Pancreas (tissue), 10 donors: ENCODE measurements around the gene PRG2. TPM values are rescaled to one million over a fixed set of nuclear protein-coding genes. Genes with fewer than 3 reads are reported as not detected.

Source experiments
- ATAC-seq, 4 donors: fragments of 200-7000 bp; cut with Tn5 transposase; one replicate each; pipeline versions ENCODE4 v1.8.0 to v1.9.1; 2020; ENCODE audit warnings: mild to moderate bottlenecking in 4 of 4, moderate library complexity in 4 of 4
- DNase-seq, 6 donors: peaks; one replicate each; pipeline ENCODE4 v3.0.0-alpha.2; 2020
- FAIRE-seq: peaks from 2 replicates; lab custom pipeline; 2012; peaks lifted over from hg19 to GRCh38; lab: Jason Lieb, UNC
- H3K27ac ChIP-seq, 4 donors: fragments of 200-600 bp; sonication (generic); 1 replicate in 3 of 4; 2 replicates in 1 of 4; pipeline versions ENCODE4 v1.5.0 to v1.8.0; 2020
- H3K27me3 ChIP-seq, 4 donors: fragments of 200-600 bp; one replicate each; pipeline ENCODE4 v1.8.0; 2021
- H3K36me3 ChIP-seq, 3 donors: fragments of 200-600 bp; sonication (generic) in 1 of 3; one replicate each; pipeline versions ENCODE4 v1.5.0 to v1.8.0; 2020 to 2021
- H3K4me1 ChIP-seq, 3 donors: fragments of 200-600 bp; one replicate each; pipeline ENCODE4 v1.8.0; 2021
- H3K4me3 ChIP-seq, 4 donors: fragments of 200-600 bp; sonication (generic) in 2 of 4; one replicate each; pipeline versions ENCODE4 v1.5.0 to v1.8.0; 2020 to 2021
- H3K9me3 ChIP-seq, 4 donors: fragments of 200-600 bp; one replicate each; pipeline ENCODE4 v1.8.0; 2021
- CTCF ChIP-seq, 4 donors: fragments of 200-600 bp; sonication (generic) in 3 of 4; IDR thresholded peaks; one replicate each; pipeline versions ENCODE4 v1.5.0 to v1.8.0; 2021; ENCODE audit warnings: antibody characterized with exemption in 4 of 4
- WGBS, 2 donors: extraction: QIAGEN DNeasy Blood & Tissue Kit; methylation state at CpG; one replicate each; pipeline ENCODE4 v1.1.7; 2013; 5-methylcytosine and 5-hydroxymethylcytosine counted together
- intact Hi-C, 3 donors: fragments of 100-400 bp; cut with DNase I; formaldehyde crosslinking; loops; one replicate each; pipeline versions ENCODE4 v1.11.1 to v1.14.2; 2022
- polyA plus RNA-seq, 2 donors: library from polyadenylated mRNA; stranded (reverse); fragments of 200-250 nt; gene quantifications; one replicate each; pipeline ENCODE4 v1.2.3, GENCODE V29; 2013
- total RNA-seq, 6 donors: library from RNA; stranded (reverse); fragmentation: NEBNext Ultra II Directional in 4 of 6; extraction: Animal tissue kit (Norgen Biotek cat#: 25700) in 4 of 6; gene quantifications; one replicate each; pipeline versions ENCODE4 v1.2.1 to v1.2.4, GENCODE V29; 2021 to 2023
- donor health status: healthy with polysubstance abuse.
- donor health status: DM: no; HTN: no; CAD: no; lungs with moderate emphysema.
- donor health status: DM: no; HTN: no; CAD: no.
- donor health status: control.
- donor health status: control.
- donor health status: Bipolar disorder and iron deficiency.
- donor health status: DM: yes; HTN: yes; CAD: no.
- donor health status: DM: no; HTN: no; CAD: no.
- donor health status: DM: no; HTN: no; CAD: no.
- donor health status: DM: yes; HTN: yes; CAD: no.

The PRG2 gene
- total and polyA plus RNA-seq, 8 donors = 0.57 to 0.96 TPM; not detected in 6

- intact Hi-C loops = no loop called here
- Histone ChIP-seq H3K36me3 (no peaks in the 10 kb centered on the region), H3K9me3 (no peaks in the 10 kb centered on the region), H3K27me3 (no peaks in the 10 kb centered on the region), H3K4me1 (peaks cover 0 to 4% (median 3%) of the 10 kb centered on the region in 3 donors), H3K4me3 (no peak overlapping the region), H3K27ac (peak overlapping the region in 1 of 4 donors; percentile 22)
- TF ChIP-seq CTCF (IDR thresholded peaks at IDR 0.05) = no peak
- DNase-seq = no peak
- no peak for FAIRE-seq
- ATAC-seq = peak in 3 of 4 donors; percentile 57 to 69 (median 63)
- WGBS, 2 donors = 75% methylated on average over 15 of the region's 15 CpGs
These were observed 44.4 kb upstream of the PRG2 start for GRCh38 chr11:57434640-57435546.

- peaks cover 3 to 8% (median 6%) of the 10 kb centered on the region in 3 donors for H3K4me1 ChIP-seq
- FAIRE-seq (no peak), ATAC-seq (peak in 2 of 4 donors; percentile 38 to 39), DNase-seq (peak in 1 of 6 donors; percentile 25)
- intact Hi-C loops = no loop called here
- H3K36me3 ChIP-seq = no peaks in the 10 kb centered on the region
- no peaks in the 10 kb centered on the region for H3K9me3 ChIP-seq
- no peaks in the 10 kb centered on the region for H3K27me3 ChIP-seq
- 82 to 91% methylated on average over 7 of the region's 7 CpGs for WGBS, 2 donors
- H3K4me3 ChIP-seq = no peak overlapping the region
- no peak for TF ChIP-seq CTCF (IDR thresholded peaks at IDR 0.05)
- no peak overlapping the region for H3K27ac ChIP-seq
These were observed 42.3 kb upstream of the PRG2 start for GRCh38 chr11:57432714-57433163.

GRCh38 chr11:57432149-57432561 is 41.7 kb upstream of the PRG2 start:
- 73 to 80% methylated on average over 5 of the region's 5 CpGs for WGBS, 2 donors
- H3K36me3 ChIP-seq = no peaks in the 10 kb centered on the region
- no peak overlapping the region for H3K4me3 ChIP-seq
- FAIRE-seq (no peak), ATAC-seq (peak in 1 of 4 donors; percentile 7), DNase-seq (no peak)
- no peak for TF ChIP-seq CTCF (IDR thresholded peaks at IDR 0.05)
- intact Hi-C loops = no loop called here
- H3K27ac ChIP-seq = no peak overlapping the region
- H3K4me1 ChIP-seq = peaks cover 6 to 14% (median 9%) of the 10 kb centered on the region in 3 donors
- no peaks in the 10 kb centered on the region for H3K27me3 ChIP-seq
- no peaks in the 10 kb centered on the region for H3K9me3 ChIP-seq

GRCh38 chr11:57430952-57431351 is 40.5 kb upstream of the PRG2 start:
- intact Hi-C loops = no loop called here
- H3K27ac ChIP-seq = no peak overlapping the region

More at GRCh38 chr11:57430952-57431351, 40.5 kb upstream of the PRG2 start:
- Histone ChIP-seq H3K36me3 (no peaks in the 10 kb centered on the region), H3K4me1 (peaks cover 9 to 19% (median 9%) of the 10 kb centered on the region in 3 donors), H3K4me3 (no peak overlapping the region), H3K9me3 (no peaks in the 10 kb centered on the region), H3K27me3 (no peaks in the 10 kb centered on the region)
- ATAC-seq (no peak), FAIRE-seq (no peak), DNase-seq (no peak)
- TF ChIP-seq CTCF (IDR thresholded peaks at IDR 0.05) = no peak
- WGBS, 2 donors = 94 to 100% methylated on average over 1 of the region's 1 CpG
